ENCODE measurements around the gene CEACAM4.
"Not testable (repeated sequence)": the region's sequence is repeated elsewhere in the genome, so short reads cannot be mapped to it uniquely, and the experiment has no call there.

The CEACAM4 gene

GRCh38 chr19:41626877-41627276 is at the start of gene CEACAM4:
Gene CEACAM4 (minus strand): TSS chr19:41627074. CDS start chr19:41626963, 111 bp downstream.
- DNase-seq: peak; percentile 73

- DNase-seq: no peak
Measured at GRCh38 chr19:41671486-41671885, 44.6 kb upstream of the CEACAM4 start.

GRCh38 chr19:41670755-41671154 is 43.9 kb upstream of the CEACAM4 start:
- DNase-seq: no peak

GRCh38 chr19:41668315-41668714 is 41.4 kb upstream of the CEACAM4 start:
- no peak for DNase-seq

GRCh38 chr19:41666075-41666474 is 39.2 kb upstream of the CEACAM4 start:
- no peak for DNase-seq

GRCh38 chr19:41657157-41657556 is 30.3 kb upstream of the CEACAM4 start:
- no peak for DNase-seq

GRCh38 chr19:41656756-41657155 is 29.9 kb upstream of the CEACAM4 start:
- DNase-seq: not testable (repeated sequence)

- no peak for DNase-seq
Measured at GRCh38 chr19:41652250-41652649, 25.4 kb upstream of the CEACAM4 start.

- no peak for DNase-seq
Measured at GRCh38 chr19:41649827-41650226, 23.0 kb upstream of the CEACAM4 start.

- peak; percentile 58 for DNase-seq
Measured at GRCh38 chr19:41646589-41647204, 19.8 kb upstream of the CEACAM4 start.

- DNase-seq: peak; percentile 84
Measured at GRCh38 chr19:41641879-41642485, 15.1 kb upstream of the CEACAM4 start.

GRCh38 chr19:41638641-41639081 is 11.8 kb upstream of the CEACAM4 start:
- DNase-seq: no peak

GRCh38 chr19:41637484-41637883 is 10.6 kb upstream of the CEACAM4 start:
- DNase-seq: peak; percentile 32

- DNase-seq: no peak
Measured at GRCh38 chr19:41627966-41628675, 1.2 kb upstream of the CEACAM4 start.

- no peak for DNase-seq
Measured at GRCh38 chr19:41626278-41626677, 596 bp downstream of the CEACAM4 start.

GRCh38 chr19:41624937-41625336 is 1.9 kb downstream of the CEACAM4 start:
- DNase-seq: no peak

GRCh38 chr19:41624515-41624914 is 2.4 kb downstream of the CEACAM4 start:
- DNase-seq: no peak

- DNase-seq: no peak
Measured at GRCh38 chr19:41623360-41623759, 3.5 kb downstream of the CEACAM4 start.

GRCh38 chr19:41621654-41622053 is 5.2 kb downstream of the CEACAM4 start:
- DNase-seq: peak; percentile 51

GRCh38 chr19:41621226-41621625 is 5.6 kb downstream of the CEACAM4 start:
- DNase-seq: no peak

- DNase-seq: no peak
Measured at GRCh38 chr19:41620171-41620570, 6.7 kb downstream of the CEACAM4 start.

GRCh38 chr19:41619018-41619556 is 7.8 kb downstream of the CEACAM4 start:
- peak; percentile 39 for DNase-seq

- no peak for DNase-seq
Measured at GRCh38 chr19:41617941-41618730, 8.7 kb downstream of the CEACAM4 start.
